GM12801 (cell line): ENCODE data around the gene GGT5.

Source experiments
- TF ChIP-seq, protein P1 (sequence below): IDR thresholded peaks from one replicate; pipeline ENCODE4 v1.5.1; 2011; ENCODE audit warnings: control low read depth; ENCODE audit not compliant: insufficient read length; ENCODE audit errors: extremely low read depth

GGT5 gene

DNA sequence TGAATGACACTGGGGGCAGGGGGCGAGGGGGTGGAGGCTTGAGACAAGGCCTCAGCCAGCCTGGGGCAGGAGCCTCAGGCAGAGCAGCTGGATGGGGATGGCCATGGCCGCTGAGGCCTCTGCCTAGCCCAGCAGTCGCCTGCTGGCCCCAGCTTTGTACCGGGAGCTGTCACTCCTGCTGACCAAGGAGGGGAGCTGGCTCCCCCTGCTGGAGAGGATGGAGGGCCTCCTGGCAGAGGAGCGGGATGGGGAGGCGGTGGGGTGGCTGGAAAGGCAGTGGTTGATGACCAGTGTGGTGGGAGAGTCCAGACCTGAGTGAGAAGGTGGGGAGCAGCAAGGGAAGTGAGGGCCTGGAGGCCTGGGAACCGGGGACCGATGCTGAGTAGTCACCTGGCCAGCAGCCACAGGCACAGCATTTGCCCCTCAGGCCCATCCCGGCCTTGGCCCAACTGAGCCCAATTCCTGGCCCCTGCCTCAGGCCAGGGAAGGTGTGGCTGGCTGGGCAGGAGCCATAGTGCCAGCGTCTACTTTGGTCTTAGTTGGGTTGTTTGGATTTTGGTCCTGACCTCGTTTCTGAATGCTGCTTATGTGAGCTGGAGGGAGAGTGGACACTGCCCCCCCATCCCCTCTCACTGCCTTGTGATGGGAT is 69.6 kb downstream of the GGT5 start:
- TF ChIP-seq, protein P1, sequence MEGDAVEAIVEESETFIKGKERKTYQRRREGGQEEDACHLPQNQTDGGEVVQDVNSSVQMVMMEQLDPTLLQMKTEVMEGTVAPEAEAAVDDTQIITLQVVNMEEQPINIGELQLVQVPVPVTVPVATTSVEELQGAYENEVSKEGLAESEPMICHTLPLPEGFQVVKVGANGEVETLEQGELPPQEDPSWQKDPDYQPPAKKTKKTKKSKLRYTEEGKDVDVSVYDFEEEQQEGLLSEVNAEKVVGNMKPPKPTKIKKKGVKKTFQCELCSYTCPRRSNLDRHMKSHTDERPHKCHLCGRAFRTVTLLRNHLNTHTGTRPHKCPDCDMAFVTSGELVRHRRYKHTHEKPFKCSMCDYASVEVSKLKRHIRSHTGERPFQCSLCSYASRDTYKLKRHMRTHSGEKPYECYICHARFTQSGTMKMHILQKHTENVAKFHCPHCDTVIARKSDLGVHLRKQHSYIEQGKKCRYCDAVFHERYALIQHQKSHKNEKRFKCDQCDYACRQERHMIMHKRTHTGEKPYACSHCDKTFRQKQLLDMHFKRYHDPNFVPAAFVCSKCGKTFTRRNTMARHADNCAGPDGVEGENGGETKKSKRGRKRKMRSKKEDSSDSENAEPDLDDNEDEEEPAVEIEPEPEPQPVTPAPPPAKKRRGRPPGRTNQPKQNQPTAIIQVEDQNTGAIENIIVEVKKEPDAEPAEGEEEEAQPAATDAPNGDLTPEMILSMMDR: no peak

DNA sequence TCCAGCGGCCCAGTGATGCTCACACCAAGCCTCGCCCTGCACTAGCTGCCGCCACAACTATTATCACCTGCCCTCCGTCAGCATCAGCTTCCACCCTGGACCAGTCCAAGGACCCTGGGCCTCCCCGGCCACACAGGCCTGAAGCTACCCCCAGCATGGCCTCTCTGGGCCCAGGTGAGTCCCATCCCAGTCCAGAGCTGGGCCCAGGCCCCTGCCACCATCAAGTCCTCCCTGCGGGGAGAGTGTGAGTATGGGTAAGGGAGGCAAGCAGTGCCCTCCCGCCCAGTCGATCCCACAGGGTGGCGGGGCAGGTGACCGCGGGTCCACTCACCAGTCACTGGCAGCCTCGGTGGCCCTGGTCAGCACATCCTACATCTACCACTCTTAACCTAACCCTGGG is 73.1 kb downstream of the GGT5 start:
- TF ChIP-seq, protein P1: no peak

DNA sequence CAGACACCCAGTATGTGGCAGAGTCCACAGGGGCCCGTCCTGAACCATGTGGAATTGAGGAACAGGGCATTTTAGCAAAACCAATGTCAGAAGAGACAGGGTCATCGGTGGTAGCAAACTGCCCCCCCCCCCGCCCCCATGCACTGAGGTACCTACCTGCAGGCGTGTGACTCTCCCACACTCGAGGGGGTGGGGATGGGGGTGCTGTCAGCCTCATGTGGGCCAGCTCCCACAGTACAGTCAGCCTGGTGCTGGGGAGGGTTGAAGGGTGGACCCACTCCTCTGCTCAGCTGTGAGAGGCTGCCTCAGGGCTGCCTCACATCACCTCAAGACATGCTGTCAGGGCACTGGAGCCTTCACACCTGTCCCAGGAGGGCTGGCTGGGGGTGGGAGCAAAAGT is 74.2 kb downstream of the GGT5 start:
- TF ChIP-seq, protein P1: no peak

DNA sequence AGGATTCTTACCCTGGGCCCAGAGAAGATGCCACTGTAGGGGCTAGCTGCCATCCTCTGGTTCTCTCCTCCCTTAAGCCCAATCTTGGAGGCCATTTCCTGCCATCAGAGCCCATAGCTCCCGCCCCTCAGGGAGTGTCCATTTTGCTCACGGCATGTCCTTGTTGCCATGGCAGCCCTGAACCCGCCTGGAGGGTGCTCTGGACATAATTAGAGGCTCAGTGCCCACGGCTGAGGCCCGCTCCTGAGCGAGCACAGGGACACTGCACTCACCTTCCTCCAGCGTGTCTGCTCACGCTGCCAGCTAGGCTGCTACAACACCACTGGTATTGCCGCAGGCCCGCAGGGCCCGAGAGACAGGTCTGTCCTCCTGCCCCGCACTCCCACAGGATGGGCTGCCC is 74.7 kb downstream of the GGT5 start:
- TF ChIP-seq, protein P1: no peak
